ENCODE data around the gene FAM53A.

The FAM53A gene

DNA sequence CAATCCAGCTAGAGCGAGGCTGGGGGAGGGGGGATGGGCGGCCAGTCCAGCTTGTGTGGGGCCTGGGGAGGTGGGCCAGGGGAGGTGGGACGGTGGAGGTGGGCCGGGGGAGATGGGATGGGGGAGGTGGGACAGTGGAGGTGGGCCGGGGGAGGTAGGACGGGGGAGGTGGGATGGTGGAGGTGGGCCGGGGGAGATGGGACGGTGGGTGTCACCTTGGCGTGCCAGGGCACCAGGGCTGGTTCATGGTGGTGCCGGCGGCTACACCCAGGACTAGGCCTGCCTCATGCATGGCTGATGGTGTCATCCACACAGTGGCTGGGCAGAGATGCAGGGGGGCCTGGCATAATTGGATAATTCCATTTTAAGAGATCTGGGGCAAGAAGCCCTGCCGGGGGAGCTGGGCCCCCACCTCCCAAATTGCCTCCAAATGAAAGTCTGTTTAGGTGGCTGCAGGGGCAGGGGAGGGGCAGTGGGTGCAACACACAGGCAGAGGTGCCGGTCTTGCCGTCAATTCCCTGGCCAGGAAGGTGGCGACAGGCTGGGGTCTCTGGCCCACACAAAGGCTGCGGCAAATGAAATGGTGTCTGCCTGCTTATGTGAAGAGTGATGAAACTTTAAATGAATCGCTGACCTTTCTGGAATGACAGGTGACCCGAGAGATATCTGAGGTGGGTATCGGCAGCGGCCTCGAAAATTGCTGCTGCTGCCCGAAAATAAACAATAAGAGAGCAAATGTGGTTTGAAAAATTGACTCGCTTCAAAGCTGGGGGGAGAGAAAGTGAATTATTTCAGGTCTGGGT, 82.1 kb downstream of the FAM53A start:
- DNase-seq: no peak

DNA sequence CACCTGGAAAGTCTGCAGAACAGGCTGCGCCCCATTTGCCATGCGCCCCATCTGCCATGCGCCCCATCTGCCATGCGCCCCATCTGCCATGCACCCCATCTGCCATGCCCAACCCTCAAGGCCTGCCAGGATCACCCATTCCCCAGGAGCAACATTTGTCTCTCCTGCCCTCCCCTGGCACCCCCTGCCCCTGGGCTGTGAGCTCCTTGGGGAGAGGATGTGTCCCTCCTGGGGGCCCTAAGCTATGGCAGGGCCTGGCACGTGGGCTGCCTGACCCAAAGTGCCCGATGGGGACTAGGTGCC, 82.6 kb downstream of the FAM53A start:
- DNase-seq: no peak

DNA sequence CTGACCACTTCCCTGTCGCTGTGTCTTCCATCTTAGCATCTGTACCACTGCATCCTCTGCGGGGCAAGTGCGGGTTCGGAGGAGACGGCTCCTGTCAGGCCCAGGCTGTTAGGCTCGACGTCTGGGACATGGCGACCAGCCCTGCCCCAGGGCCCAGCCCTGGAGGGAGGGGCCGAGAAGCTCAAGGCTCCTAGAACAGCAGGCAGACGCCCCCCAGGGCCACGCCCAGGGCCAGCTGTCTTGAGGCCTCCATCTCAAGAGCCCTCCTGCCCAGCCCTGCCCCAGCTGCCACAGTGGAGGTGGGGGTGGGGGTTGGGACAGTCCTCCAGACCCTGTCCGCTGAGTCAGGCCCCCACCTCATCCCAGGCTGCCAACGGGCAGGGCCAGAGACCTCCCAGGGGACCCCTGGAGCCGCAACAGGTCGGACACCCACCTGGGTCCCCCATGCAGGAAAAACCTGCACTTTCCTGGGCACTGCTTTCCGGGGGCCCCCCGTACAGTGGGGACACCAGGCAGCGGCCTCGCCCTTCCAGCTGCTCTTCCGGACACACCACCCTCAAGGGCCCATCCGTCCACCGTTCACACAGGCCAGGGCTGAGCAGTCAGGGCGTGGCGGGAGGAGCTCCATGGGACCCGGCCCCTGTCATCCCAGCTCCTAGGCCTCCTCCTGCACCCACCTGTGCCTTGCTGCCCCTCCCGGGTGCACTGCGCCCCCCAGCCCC, 83.1 kb downstream of the FAM53A start:
- DNase-seq: no peak

DNA sequence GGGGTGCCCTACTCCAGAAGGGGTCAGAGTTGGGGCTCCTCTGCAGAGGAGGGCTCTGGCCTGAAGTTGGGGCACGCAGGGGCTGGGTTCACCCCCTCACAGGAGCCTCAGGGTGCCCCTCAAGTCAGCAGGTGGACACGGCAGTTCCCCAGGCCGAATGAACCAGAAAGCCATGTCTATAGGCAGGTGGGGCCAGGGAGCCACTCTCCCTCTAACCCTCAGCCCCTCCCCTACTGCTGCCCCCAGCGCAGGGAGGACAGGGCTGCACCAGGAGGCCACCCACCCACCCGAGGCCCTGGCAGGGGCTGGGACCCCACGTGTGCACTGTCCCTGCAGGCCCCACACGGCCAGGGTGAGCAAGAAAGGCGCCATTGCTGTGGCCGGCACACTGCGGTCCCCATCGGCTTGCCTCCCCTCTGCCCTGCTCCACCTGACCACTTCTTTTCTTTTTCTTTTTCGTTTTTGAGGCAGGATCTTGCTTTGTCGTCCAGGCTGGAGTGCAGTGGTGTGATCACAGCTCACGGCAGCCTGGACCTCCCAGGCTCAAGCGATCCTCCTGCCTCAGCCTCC, 83.8 kb downstream of the FAM53A start:
- DNase-seq: no peak

DNA sequence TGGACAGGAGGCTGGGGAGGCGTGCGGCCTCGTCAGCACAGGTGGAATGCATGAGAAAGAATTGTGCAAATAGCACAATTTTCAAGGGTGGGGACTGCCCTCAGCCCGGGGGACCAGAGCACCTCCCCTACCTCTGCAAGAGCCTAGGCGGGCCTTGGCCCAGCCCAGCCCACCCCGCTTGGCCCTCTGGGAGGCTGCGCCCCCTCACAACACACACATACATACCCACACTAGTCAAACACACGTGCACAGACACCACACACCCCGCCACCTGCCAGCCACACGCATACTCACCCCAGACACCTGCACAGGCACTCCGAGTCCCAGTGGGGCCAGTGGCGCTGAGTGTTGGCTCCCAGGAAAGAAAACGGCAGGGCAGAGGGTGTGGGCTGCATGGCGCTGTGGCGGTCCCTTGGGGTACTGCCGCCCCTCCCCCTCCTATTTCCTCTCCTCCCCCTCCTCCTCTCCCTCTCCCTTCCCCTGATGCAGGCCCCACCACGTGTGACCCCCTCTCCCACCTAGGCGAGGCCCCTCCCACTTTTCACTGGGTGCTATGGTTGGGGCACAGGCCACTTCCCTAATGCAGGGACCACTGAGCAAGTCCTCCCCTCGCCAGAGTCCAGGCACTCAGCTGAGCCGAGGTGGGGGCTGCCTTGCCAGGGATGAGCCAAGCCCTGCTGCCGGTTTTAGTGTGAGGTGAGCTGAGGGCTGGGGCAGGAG, 84.5 kb downstream of the FAM53A start:
- DNase-seq: no peak

DNA sequence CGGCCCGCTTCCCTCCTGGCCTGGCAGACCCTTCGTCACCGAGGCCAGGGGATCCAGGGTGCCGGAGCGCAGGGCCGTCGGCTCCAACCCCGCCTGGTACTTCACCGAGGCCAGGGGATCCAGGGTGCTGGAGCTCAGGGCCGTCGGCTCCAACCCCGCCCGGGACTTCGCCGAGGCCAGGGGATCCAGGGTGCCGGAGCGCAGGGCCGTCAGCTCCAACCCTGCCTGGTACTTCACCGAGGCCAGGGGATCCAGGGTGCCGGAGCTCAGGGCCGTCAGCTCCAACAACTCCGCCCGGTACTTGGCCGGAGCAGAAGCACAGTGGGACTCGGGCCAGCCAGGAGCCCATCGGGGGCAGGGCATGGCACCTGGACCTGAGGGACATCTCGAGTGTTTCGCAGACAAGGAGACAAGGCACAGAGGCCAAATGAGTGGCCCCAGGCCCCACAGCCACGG, 85.1 kb downstream of the FAM53A start:
- no peak for DNase-seq

DNA sequence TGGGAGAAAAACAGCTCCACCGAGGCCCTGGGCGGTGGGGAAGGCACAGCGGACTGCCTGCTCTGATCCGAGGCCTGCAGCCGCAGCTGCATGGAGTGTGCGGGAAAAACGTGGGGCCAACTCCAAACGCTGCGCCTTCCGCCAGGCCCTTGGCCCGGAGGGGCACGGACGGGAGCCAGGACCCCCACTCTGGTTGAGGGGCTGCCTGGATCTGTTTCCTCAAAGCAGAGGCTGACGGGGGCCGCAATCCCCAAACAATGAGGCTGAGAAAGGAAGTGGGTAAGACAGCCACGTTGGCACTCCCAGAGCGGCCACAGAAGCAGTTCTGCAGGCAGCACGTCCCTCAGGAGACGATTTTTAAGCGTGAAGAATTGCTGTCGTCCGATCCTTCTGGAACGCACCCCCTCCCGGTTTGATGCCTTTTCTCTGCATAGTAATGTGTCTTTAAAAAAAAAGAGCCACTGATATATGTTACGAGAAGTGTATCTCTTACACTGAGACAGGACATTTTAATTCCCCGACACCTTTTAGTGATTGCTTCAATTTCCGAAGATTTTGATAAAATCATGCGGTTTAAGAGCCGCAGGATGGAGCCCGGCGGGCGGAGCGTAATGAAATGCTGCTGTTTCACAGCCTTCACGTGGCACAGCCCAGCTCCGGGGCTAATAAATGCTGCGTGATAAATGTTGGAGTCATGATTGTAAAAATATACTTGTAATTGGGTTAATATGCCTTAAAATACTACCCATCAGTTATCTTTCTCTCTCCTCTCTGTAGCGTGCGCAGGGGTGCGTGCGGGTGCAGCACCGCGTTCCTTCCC, 85.7 kb downstream of the FAM53A start:
- no peak for DNase-seq

DNA sequence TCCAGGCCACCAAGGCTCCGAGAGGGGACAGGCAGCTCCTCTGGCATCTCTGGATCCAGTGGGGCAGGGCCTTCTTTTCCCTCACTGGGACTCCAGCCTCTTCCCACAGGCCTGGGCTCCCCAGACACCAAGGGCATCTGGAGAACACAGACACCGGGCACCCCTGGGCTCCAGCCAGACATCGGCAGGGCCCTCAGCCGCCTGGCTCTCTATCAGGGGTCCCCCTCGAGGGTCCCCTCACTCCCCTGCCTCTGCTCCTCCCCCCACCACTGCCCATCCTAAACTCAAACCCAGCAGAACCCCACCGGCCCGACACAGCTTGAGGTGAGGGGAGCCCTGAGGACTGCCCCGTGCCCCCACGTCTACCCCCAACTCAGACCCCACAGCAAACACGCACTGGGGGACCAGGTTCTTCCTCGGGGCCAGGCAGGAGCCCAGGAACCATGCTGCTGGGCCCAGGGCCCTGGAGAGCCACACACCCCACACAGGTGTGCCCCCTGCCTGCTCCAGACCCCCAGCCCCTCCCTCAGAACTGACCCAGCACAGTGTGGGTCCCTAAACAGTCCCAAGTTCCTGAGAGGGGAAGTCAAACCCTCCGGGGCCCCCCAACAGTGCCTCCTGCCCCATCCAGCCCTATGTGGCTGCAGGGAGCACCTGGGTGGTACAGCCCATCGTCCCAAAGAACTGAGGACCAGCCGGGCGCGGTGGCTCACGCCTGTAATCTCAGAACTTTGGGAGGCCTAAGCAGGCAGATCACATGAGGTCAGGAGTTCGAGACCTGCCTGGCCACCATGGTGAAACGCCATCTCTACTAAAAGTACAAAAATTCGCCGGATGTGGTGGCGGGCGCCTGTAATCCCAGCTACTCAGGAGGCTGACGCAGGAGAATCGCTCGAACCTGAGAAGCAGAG, 86.8 kb downstream of the FAM53A start:
- no peak for DNase-seq

DNA sequence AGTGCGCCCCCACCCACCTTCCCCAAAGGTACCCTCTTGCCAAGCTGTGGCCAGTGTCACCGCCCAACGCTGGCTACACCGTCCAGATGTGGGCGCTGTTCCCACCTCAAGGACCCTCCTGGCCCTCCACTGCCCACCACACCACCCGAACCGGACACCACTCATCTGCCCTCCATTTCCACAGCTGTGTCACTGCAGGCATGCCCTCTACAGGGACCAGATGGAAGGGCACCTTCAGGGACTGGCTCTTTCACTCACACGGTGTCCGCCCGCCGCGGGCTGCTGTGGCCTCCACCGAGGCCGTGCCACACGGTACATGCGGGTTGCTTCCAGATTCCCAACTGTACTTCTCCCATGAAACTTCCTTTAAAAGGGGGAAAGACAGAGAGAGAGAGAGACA, 87.7 kb downstream of the FAM53A start:
- no peak for DNase-seq

DNA sequence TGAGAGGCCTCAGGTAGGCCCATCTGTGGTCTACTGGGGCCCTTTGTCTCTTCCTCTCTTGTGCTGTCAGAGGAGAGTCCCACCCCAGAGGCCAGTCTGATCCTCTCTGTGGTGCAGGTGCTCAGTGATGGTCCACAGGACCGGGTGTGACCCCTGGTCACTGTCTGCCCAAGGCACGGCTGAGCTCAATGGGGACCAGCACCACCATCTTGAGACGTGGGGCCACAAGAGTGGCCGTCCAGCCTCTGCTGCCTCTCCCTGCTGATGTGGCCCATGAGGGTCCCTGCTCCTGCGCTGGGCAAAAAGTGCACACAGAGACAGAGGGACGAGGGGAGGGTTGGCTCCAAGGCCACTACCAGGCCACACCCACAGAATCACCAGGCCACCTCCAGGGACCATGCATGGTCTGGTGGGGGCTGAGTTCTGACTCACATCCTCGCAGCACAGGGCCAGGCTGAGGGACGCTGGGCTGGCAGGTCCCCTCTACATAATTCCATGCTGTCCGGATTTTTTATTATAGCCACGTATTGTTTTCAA, 88.3 kb downstream of the FAM53A start:
- DNase-seq: no peak

DNA sequence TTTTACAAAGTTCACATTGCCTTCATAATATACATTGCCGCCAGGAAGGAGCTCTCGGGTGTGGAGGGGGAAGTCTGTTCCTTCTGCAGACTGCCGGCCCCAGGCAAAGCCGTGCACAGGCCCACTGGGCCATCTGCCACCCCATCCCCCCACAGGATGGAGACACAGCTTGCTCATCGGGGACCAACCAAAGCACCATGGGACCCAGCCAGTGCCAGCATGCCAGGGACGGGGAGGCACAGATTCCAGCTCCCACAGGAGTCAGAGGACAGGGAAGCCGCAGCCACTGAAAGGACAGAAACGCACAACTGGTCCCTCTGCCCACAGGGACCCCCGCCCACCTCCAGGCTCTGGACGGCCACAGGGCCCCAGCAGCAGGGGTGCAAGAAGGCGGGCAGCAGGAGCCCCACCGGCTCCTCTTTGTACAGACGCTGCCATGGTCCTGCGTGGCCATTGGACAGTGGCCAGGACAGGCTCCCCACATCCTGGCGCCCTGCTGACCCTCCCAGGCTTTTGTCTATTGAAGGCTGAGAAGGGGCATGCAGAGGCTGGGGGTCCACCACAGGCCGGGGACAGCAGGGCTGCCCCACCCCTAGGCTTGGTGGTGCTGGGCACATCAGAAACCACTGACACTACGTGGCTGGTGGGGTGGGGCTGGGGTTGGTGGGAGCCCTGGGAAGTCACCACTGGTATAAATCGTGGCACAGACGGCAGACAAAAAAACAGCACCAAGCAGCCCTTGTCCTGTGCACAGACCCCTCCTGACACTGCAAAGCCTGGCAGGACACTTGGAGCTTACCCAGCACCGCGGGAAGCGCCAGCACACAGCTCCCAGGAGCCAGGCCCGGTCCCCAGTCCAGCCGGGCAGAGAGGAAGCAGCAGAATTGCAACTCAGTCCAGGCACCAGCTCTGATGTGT, 89.0 kb downstream of the FAM53A start:
- DNase-seq: no peak

DNA sequence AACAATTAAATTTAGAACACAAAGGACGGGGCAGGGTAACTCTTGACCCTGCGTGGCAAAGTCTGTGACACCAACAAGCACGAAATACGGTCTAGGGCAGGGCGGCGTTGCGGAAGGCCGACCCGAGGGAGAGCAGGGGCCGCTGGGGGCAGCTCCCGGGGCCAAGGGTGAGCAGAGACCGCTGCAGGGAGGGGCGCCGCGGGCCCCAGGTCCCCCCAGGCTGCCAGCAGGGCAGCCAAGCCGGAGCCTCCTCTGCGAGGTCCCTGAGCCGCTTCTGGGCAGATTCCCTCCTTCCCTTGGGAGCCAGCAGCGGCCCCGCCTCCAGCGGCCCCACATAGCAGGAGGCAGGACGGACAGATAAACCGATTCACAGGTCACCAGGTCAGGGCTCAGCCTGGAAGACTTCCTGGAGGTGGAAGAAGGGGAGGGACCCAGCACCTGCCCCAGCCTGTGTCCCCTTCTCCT, 90.2 kb downstream of the FAM53A start:
- no peak for DNase-seq

DNA sequence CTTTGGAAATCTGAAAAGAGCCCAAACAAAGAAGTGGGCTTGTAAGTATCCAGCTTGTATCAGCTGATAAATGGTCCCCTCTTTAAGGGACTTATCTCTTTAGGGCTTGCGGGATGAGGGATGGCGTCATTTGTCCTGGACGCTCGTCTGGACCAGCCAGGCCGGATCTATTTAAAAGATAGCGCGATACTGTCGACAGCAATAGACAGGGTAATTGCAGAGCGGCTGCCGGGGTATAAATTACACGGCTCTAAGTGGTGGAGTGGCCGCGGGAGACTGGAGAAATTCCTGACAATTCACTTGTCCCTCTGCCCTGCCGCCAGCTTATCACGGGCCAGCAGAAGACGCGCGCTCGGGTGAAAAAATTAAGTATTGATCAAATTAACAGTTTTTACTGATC, 90.7 kb downstream of the FAM53A start:
- peak; percentile 57 for DNase-seq

DNA sequence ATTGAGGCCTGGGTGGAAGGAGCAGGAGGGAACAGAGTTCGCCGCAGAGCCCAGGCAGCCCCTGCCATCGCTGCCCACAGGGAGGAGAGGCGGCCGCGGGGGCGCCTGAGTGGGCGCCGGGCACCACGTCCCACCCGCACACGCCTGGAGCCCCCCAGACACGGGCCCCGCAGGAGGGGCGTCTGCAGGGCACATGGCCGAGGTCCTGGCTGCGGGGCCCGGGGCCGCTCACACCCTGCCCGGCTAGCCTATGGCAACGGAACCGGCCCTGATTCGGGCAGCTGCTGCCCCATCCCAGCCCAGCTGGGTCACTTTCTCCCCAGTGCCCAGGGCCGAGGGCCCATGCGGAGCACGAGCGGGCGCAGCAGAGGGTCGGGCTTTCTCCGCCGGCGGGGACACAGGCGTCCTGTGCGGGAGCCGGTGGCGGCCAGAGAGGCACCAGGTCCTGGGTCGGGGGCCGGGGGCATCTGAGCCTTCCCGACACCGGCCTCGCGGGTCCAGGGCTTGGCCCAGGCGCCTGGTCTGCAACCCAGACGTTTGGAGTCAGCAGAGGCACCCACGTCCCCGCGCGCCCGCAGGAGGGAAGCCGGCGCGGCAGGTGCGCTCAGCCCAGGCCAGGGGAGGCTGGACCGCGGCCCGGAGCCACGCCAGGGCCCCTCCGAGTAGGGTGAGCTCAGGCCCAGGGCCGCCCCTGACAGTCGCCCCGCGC, 91.2 kb downstream of the FAM53A start:
- DNase-seq: no peak

DNA sequence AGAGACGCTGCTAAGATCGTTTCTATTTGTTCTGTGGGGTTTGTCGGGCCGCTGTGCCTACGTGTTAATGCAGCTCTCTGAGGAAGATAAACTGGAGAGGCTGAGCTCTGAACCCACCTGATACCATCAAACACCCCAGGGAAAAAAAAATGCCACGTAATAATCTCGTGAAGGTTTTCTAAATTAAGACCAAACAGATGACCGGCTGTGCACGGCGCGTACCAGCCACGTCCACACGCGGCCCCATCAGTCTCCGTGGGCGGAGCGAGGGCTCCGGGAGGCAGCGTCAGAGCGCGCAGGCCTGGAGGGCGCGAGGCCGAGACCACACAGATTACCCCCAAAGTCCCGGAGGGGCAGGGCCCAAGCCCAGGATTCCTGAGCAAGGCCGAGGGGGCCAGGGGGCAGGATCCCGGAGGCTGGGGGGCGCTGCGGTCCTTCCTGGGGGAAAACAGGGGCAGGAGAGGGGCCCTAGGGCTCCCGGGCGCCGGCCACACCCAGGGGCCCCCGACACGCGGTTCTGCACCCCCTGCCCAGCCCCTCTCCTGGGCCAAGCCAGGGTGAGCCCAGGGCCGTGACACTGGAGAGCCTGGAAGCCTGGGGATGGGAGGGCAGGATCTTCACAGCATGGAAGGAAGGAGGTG, 91.9 kb downstream of the FAM53A start:
- no peak for DNase-seq

DNA sequence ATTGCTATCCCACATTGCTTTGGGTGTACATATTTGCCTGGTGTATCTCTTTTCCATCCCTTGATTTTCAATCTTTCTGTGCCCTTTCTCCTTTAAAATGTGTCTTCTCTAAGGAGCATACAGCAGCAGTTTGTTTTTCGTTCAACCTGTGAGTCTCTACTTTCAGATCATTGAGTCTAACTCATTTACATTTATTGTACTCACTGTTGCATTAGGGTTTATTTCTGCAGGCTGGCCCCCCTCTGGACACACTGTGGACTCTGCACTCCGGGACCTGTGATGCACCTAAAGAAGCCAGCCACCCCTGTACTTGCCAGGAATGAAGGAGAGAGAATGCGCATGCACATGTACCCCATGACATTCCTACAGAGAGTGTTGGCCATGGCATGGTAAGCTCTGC, 93.0 kb downstream of the FAM53A start:
- DNase-seq: no peak

DNA sequence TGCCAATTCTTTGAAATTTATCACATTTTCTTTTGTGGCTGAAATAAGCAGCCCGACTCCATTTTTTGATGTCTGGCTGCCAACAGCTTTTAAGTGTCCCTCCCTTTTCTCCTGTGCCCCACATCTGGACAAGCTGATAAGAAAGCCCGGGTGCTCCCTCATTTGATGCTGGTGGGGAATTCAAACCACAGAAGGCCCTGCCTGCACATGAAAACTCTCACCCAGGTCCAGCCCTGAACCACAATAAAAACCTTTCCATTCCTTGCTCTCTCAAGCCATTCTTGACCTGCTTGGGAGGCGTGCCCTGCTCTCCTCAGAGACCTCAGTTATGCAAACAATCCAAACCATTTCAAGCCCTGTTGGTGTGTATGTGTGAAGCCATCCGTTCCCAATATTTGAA, 93.9 kb downstream of the FAM53A start:
- DNase-seq: no peak

Data from NCI-H2227 treated with DMSO at 0.1 percent for 48 hours (cell line).